ENCODE results near the gene CTTN.

The CTTN gene

DNA sequence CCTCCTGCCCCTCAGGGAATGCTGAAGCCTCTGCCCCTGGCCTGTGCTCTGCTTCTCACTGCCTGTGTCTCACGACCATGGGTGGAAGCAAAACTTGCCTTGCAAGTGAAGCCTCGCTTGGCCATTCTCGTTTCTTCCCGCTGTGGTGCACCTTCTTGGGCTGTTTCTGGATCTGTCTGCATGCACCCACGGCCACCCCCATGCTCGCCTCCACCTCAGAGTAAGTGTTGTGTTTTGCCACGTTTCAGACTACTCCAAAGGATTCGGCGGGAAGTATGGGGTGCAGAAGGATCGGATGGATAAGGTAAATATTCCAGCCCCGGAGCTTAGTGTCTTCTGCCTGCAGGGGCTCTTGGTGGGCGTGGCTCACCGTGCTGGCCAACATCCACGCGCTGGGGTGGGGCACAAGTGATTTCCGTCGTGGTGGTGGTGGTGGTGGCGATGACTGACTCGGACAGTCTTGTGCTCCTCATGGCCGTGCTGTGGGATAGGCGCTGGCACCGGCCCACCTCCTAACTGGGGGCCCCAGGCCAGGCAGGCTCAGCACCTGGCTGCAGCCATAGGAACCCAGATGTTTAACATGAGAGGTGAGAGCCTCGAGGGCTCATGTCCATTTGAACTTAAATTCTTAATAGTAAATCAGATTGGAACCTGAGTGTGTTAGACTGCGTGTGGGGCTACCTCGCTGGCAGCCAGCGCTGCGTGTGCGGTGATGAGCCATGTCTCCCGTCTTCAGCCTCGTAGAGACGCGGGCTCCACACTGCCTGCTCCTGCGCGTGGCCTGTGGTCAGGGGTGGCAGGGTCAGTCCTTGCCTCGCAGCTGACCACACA is 24.6 kb downstream of the CTTN start:
- peaks cover 88% of the 10 kb centered on the region for H3K36me3 ChIP-seq (ENCODE audit: insufficient read depth, low read length)
- no peaks in the 10 kb centered on the region for H3K27me3 ChIP-seq (ENCODE audit: control insufficient read depth, insufficient read depth, low read length)
- no peaks in the 10 kb centered on the region for H3K9me3 ChIP-seq (replicated peaks; ENCODE audit: low read length)
- H3K4me1 ChIP-seq (ENCODE audit: control insufficient read depth, insufficient read depth, low read length): peaks cover 24% of the 10 kb centered on the region
- H3K4me2 ChIP-seq (ENCODE audit: low read length): no peak overlapping the region
- H3K9ac ChIP-seq (ENCODE audit: low read depth, low read length): no peak overlapping the region
- H3K4me3 ChIP-seq (ENCODE audit: low read length): no peak overlapping the region

GRCh38 chr11:70423523-70424505 is 25.5 kb downstream of the CTTN start:
- Histone ChIP-seq H3K4me3 (ENCODE audit: low read length) (no peak overlapping the region), H3K9me3 (replicated peaks; ENCODE audit: low read length) (no peaks in the 10 kb centered on the region), H3K27me3 (ENCODE audit: control insufficient read depth, insufficient read depth, low read length) (no peaks in the 10 kb centered on the region), H3K36me3 (ENCODE audit: insufficient read depth, low read length) (peaks cover 88% of the 10 kb centered on the region), H3K4me2 (ENCODE audit: low read length) (peak overlapping the region; percentile 3), H3K4me1 (ENCODE audit: control insufficient read depth, insufficient read depth, low read length) (peaks cover 24% of the 10 kb centered on the region), H3K9ac (ENCODE audit: low read depth, low read length) (no peak overlapping the region)

GRCh38 chr11:70424765-70425344 is 26.5 kb downstream of the CTTN start:
- H3K9me3 ChIP-seq (replicated peaks; ENCODE audit: low read length): no peaks in the 10 kb centered on the region
- H3K36me3 ChIP-seq (ENCODE audit: insufficient read depth, low read length): peaks cover 90% of the 10 kb centered on the region
- H3K4me1 ChIP-seq (ENCODE audit: control insufficient read depth, insufficient read depth, low read length): peaks cover 22% of the 10 kb centered on the region
- H3K27me3 ChIP-seq (ENCODE audit: control insufficient read depth, insufficient read depth, low read length): no peaks in the 10 kb centered on the region
- H3K4me3 ChIP-seq (ENCODE audit: low read length): no peak overlapping the region
- H3K9ac ChIP-seq (ENCODE audit: low read depth, low read length): no peak overlapping the region
- H3K4me2 ChIP-seq (ENCODE audit: low read length): no peak overlapping the region

GRCh38 chr11:70427436-70427835 is 29.1 kb downstream of the CTTN start:
- Histone ChIP-seq H3K9me3 (replicated peaks; ENCODE audit: low read length) (no peaks in the 10 kb centered on the region), H3K9ac (ENCODE audit: low read depth, low read length) (no peak overlapping the region), H3K4me3 (ENCODE audit: low read length) (no peak overlapping the region), H3K4me1 (ENCODE audit: control insufficient read depth, insufficient read depth, low read length) (peaks cover 16% of the 10 kb centered on the region), H3K36me3 (ENCODE audit: insufficient read depth, low read length) (peaks cover 90% of the 10 kb centered on the region), H3K4me2 (ENCODE audit: low read length) (no peak overlapping the region), H3K27me3 (ENCODE audit: control insufficient read depth, insufficient read depth, low read length) (no peaks in the 10 kb centered on the region)

GRCh38 chr11:70428701-70429427 is 30.5 kb downstream of the CTTN start:
- Histone ChIP-seq H3K27me3 (ENCODE audit: control insufficient read depth, insufficient read depth, low read length) (no peaks in the 10 kb centered on the region), H3K4me2 (ENCODE audit: low read length) (no peak overlapping the region), H3K4me3 (ENCODE audit: low read length) (no peak overlapping the region), H3K9ac (ENCODE audit: low read depth, low read length) (no peak overlapping the region), H3K4me1 (ENCODE audit: control insufficient read depth, insufficient read depth, low read length) (peaks cover 8% of the 10 kb centered on the region), H3K9me3 (replicated peaks; ENCODE audit: low read length) (no peaks in the 10 kb centered on the region), H3K36me3 (ENCODE audit: insufficient read depth, low read length) (peaks cover 90% of the 10 kb centered on the region)

DNA sequence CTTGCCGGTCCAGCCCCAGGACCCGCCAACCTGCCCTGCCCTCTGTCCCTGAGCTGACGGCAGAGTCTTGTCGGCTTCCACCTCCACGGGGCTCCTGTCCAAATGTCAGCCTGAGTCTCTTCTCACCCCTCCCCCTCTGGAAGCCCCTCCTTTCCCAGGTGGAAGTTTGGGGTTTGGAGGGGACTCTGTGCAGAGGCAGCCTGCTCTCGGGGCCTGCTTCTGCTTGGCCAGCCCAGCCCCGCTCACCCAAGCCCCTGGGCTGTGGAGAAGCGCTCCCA is 31.0 kb downstream of the CTTN start:
- Histone ChIP-seq H3K4me2 (ENCODE audit: low read length) (no peak overlapping the region), H3K9me3 (replicated peaks; ENCODE audit: low read length) (no peaks in the 10 kb centered on the region), H3K27me3 (ENCODE audit: control insufficient read depth, insufficient read depth, low read length) (no peaks in the 10 kb centered on the region), H3K36me3 (ENCODE audit: insufficient read depth, low read length) (peaks cover 90% of the 10 kb centered on the region), H3K4me1 (ENCODE audit: control insufficient read depth, insufficient read depth, low read length) (peaks cover 2% of the 10 kb centered on the region), H3K4me3 (ENCODE audit: low read length) (no peak overlapping the region), H3K9ac (ENCODE audit: low read depth, low read length) (no peak overlapping the region)

DNA sequence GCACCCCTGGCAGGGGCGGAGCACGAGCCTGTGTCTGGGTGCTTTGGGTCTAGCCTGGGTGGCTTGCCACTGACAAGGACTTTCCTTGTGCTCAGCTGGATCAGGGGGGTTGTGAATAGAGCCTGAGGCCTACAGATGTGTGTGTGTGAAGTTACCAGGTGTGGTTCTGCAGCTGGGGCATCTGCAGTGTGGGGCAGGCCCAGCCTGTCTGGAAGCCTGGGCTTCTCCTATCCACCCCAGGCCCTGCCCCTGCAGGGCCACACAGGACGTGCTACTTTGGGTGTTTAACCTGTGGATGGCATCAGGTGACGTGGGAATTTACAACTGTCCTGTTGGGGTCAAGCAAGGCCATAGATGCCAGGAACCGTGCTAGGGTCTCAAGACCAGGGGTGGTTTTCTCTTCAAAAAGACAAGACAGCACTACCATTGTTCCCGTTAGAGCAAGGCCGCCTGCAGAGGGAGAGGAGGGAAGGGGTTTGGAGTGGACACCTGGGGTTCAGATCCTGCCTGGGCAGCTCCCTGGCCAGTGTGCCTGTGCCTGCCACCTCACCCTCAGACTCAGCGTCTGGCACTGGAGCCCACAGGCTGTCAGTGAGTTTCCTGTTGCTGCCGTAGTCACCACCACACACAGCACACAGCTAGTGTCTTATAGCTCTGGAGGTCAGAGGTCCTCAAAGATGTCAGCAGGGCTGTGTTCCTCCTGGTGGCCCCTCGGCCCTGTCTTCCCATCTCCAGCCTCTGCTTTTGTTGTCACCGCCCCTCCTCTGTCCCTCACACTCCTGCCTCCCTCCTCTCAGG is 31.6 kb downstream of the CTTN start:
- H3K9ac ChIP-seq (ENCODE audit: low read depth, low read length): no peak overlapping the region
- no peak overlapping the region for H3K4me3 ChIP-seq (ENCODE audit: low read length)
- no peaks in the 10 kb centered on the region for H3K9me3 ChIP-seq (replicated peaks; ENCODE audit: low read length)
- no peaks in the 10 kb centered on the region for H3K27me3 ChIP-seq (ENCODE audit: control insufficient read depth, insufficient read depth, low read length)
- H3K4me2 ChIP-seq (ENCODE audit: low read length): no peak overlapping the region
- peaks cover 90% of the 10 kb centered on the region for H3K36me3 ChIP-seq (ENCODE audit: insufficient read depth, low read length)
- no peaks in the 10 kb centered on the region for H3K4me1 ChIP-seq (ENCODE audit: control insufficient read depth, insufficient read depth, low read length)

GRCh38 chr11:70430671-70431574 is 32.6 kb downstream of the CTTN start:
- Histone ChIP-seq H3K4me2 (ENCODE audit: low read length) (no peak overlapping the region), H3K36me3 (ENCODE audit: insufficient read depth, low read length) (peaks cover 90% of the 10 kb centered on the region), H3K27me3 (ENCODE audit: control insufficient read depth, insufficient read depth, low read length) (no peaks in the 10 kb centered on the region), H3K9me3 (replicated peaks; ENCODE audit: low read length) (no peaks in the 10 kb centered on the region), H3K4me1 (ENCODE audit: control insufficient read depth, insufficient read depth, low read length) (no peaks in the 10 kb centered on the region), H3K9ac (ENCODE audit: low read depth, low read length) (no peak overlapping the region), H3K4me3 (ENCODE audit: low read length) (no peak overlapping the region)

DNA sequence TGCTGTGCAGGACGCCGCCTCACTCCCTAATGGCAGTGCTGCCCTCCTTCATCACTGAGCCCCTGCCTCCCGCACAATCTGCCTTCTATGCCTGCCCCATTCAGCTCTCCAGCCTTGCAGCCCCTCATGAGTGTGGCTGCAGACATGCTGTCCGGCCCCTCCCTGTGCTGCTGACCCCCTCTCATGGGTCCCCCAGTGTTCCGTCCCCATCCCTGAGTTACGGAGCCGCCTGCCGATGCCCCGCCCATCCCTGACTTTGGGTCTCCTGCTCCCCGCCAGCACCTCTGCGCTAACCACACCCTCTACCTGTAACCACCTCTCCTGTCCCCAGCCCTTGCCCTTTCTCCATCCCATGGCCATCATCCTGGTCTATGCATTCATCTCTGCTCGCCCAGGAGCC is 33.3 kb downstream of the CTTN start:
- Histone ChIP-seq H3K36me3 (ENCODE audit: insufficient read depth, low read length) (peaks cover 94% of the 10 kb centered on the region), H3K4me1 (ENCODE audit: control insufficient read depth, insufficient read depth, low read length) (no peaks in the 10 kb centered on the region), H3K4me2 (ENCODE audit: low read length) (no peak overlapping the region), H3K9ac (ENCODE audit: low read depth, low read length) (no peak overlapping the region), H3K27me3 (ENCODE audit: control insufficient read depth, insufficient read depth, low read length) (no peaks in the 10 kb centered on the region), H3K4me3 (ENCODE audit: low read length) (no peak overlapping the region), H3K9me3 (replicated peaks; ENCODE audit: low read length) (no peaks in the 10 kb centered on the region)

DNA sequence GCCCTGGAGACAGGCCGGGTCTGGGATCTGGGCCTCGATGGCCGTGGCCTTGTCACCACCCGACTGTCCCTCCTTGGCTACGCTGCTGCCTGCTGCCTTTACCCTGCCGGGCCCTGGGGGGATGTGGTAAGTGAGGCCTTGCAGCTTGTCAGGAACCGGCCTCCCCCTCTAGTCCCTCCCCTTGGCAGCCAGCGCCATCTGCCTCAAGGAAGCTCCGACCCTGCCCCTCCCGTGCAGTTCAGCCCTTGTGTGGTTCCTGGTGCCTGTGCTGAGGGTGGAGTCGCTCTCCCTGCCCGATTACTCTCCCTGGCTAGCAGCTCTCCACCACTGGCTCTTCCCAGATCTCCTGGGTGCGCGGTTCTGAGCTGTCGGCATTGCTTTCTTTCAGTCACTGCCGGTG is 33.7 kb downstream of the CTTN start:
- Histone ChIP-seq H3K4me2 (ENCODE audit: low read length) (no peak overlapping the region), H3K9me3 (replicated peaks; ENCODE audit: low read length) (no peaks in the 10 kb centered on the region), H3K9ac (ENCODE audit: low read depth, low read length) (no peak overlapping the region), H3K4me3 (ENCODE audit: low read length) (no peak overlapping the region), H3K27me3 (ENCODE audit: control insufficient read depth, insufficient read depth, low read length) (no peaks in the 10 kb centered on the region), H3K4me1 (ENCODE audit: control insufficient read depth, insufficient read depth, low read length) (no peaks in the 10 kb centered on the region), H3K36me3 (ENCODE audit: insufficient read depth, low read length) (peaks cover 97% of the 10 kb centered on the region)
